Measurements from ENCODE around the gene CRY1. TPM values are rescaled to one million over a fixed set of nuclear protein-coding genes. Genes with fewer than 3 reads are reported as not detected.

The CRY1 gene
- total RNA-seq, 6 experiments from 2014 or later, result 12.5 to 18.0 (median 16.1) TPM

- H3K4me1 Mint-ChIP-seq (ENCODE audit: low read depth), result peaks cover 59% of the 10 kb centered on the region
- no peak for TF ChIP-seq CTCF (IDR thresholded peaks at IDR 0.05)
- H3K27ac Mint-ChIP-seq, result peak overlapping the region; percentile 96
Measured at GRCh38 chr12:106986135-106986534, 107.2 kb downstream of the CRY1 start.

GRCh38 chr12:106985479-106985878 lies 107.9 kb downstream of the CRY1 start:
- H3K9me3 Mint-ChIP-seq, result no peaks in the 10 kb centered on the region
- peak overlapping the region; percentile 97 for H3K4me3 Mint-ChIP-seq
- peaks cover 63% of the 10 kb centered on the region for H3K4me1 Mint-ChIP-seq (ENCODE audit: low read depth)

More at GRCh38 chr12:106986135-106986534, 107.2 kb downstream of the CRY1 start:
- no peaks in the 10 kb centered on the region for H3K9me3 Mint-ChIP-seq
- peaks cover 3% of the 10 kb centered on the region for H3K27me3 Mint-ChIP-seq (ENCODE audit: insufficient read depth)
- H3K4me3 Mint-ChIP-seq, result peak overlapping the region; percentile 97
- no peak for DNase-seq
- H3K36me3 Mint-ChIP-seq (ENCODE audit: low read depth), result peaks cover 23% of the 10 kb centered on the region

GRCh38 chr12:106984588-106985137 lies 108.7 kb downstream of the CRY1 start:
- Mint-ChIP-seq H3K27me3 (ENCODE audit: insufficient read depth) (peaks cover 3% of the 10 kb centered on the region), H3K36me3 (ENCODE audit: low read depth) (peaks cover 23% of the 10 kb centered on the region), H3K27ac (peak overlapping the region; percentile 96; the same call in 1 of the 2 replicates), H3K9me3 (no peaks in the 10 kb centered on the region), H3K4me3 (peak overlapping the region; percentile 1; the same call in 1 of the 2 replicates), H3K4me1 (ENCODE audit: low read depth) (peaks cover 62% of the 10 kb centered on the region)
- DNase-seq, result no peak
- TF ChIP-seq CTCF (IDR thresholded peaks at IDR 0.05), result no peak

More at GRCh38 chr12:106985479-106985878, 107.9 kb downstream of the CRY1 start:
- Mint-ChIP-seq H3K27me3 (ENCODE audit: insufficient read depth) (peaks cover 3% of the 10 kb centered on the region), H3K27ac (peak overlapping the region; percentile 96), H3K36me3 (ENCODE audit: low read depth) (peaks cover 23% of the 10 kb centered on the region)
- no peak for TF ChIP-seq CTCF (IDR thresholded peaks at IDR 0.05)
- no peak for DNase-seq

- H3K27me3 Mint-ChIP-seq (ENCODE audit: insufficient read depth), result peaks cover 3% of the 10 kb centered on the region
- H3K36me3 Mint-ChIP-seq (ENCODE audit: low read depth), result peaks cover 28% of the 10 kb centered on the region
- peaks cover 56% of the 10 kb centered on the region for H3K4me1 Mint-ChIP-seq (ENCODE audit: low read depth)
- H3K9me3 Mint-ChIP-seq, result no peaks in the 10 kb centered on the region
- DNase-seq, result no peak
- H3K27ac Mint-ChIP-seq, result peak overlapping the region; percentile 60
- no peak for TF ChIP-seq CTCF (IDR thresholded peaks at IDR 0.05)
- H3K4me3 Mint-ChIP-seq, result no peak overlapping the region
Measured at GRCh38 chr12:106982229-106982628, 111.1 kb downstream of the CRY1 start.

GRCh38 chr12:106981788-106982187 lies 111.6 kb downstream of the CRY1 start:
- DNase-seq, result no peak
- no peak for TF ChIP-seq CTCF (IDR thresholded peaks at IDR 0.05)
- Mint-ChIP-seq H3K27ac (peak overlapping the region; percentile 60), H3K27me3 (ENCODE audit: insufficient read depth) (peaks cover 3% of the 10 kb centered on the region), H3K4me3 (no peak overlapping the region), H3K36me3 (ENCODE audit: low read depth) (peaks cover 28% of the 10 kb centered on the region), H3K4me1 (ENCODE audit: low read depth) (peaks cover 54% of the 10 kb centered on the region), H3K9me3 (no peaks in the 10 kb centered on the region)

All from HFFc6 (cell line).